Measurements from ENCODE around the gene NRP1. TPM values are rescaled to one million over a fixed set of nuclear protein-coding genes. Genes with fewer than 3 reads are reported as not detected.

NRP1 gene
- total and polyA plus RNA-seq, 2 of the 8 experiments (the other 6 are each of a cell fraction or from before 2014, with no cell fraction given): 1.2 to 2.1 TPM

DNA sequence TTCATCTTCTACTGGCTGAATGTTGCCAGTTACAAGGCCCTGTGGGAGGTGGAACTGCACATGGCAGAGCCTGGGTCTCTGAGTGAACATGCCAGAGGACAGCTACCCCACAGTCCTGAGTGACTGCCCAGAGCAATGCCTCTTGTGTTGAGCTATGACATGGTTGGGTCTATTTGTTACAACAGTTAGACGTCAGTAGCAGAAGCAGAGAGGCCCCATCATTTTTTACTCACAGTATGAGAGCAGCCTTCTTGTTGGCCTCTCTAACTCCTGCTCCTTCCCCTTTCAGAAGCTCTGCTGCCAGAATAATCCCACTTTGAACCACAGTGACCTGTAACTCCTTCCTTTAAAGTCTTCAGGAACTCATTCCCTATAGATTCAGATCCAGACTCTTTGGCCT, 30.8 kb upstream of the NRP1 start:
- Histone ChIP-seq H3K18ac (ENCODE audit: extremely low read depth, low read length) (no peak overlapping the region), H3K4me1 (replicated peaks in 1 of 4; ENCODE audit: control insufficient read depth in 3 of 4, insufficient read depth in 4 of 4, low read length in 3 of 4) (no peaks in the 10 kb centered on the region), H3K79me2 (ENCODE audit: control insufficient read depth in 1 of 2, insufficient read depth in 2 of 2, low read length in 2 of 2) (no peaks in the 10 kb centered on the region), H3K56ac (replicated peaks; ENCODE audit: insufficient read length, low read depth, low read length) (no peak overlapping the region), H3K36me3 (ENCODE audit: control insufficient read depth in 2 of 4, insufficient read depth in 4 of 4, low read length in 3 of 4) (no peaks in the 10 kb centered on the region), H2AFZ (ENCODE audit: low read length) (no peak overlapping the region), H3K79me1 (ENCODE audit: low read depth, low read length) (no peaks in the 10 kb centered on the region), H3K4me3 (ENCODE audit: extremely low read depth in 1 of 4, insufficient read depth in 2 of 4, low read depth in 3 of 4, low read length in 4 of 4) (no peak overlapping the region), H3K4ac (replicated peaks; ENCODE audit: insufficient read length, low read depth, low read length) (no peak overlapping the region), H4K20me1 (replicated peaks in 1 of 2; ENCODE audit: control insufficient read depth in 1 of 2, insufficient read depth in 2 of 2, low read length in 2 of 2) (no peaks in the 10 kb centered on the region), H3K4me2 (ENCODE audit: insufficient read depth in 1 of 2, low read depth in 2 of 2, low read length in 2 of 2) (no peak overlapping the region), H4K5ac (ENCODE audit: insufficient read length, low read depth, low read length) (no peak overlapping the region), H4K91ac (replicated peaks; ENCODE audit: insufficient read length, low read length) (no peak overlapping the region), H3K27me3 (replicated peaks in 1 of 4; ENCODE audit: control insufficient read depth in 3 of 4, extremely low read depth in 1 of 4, insufficient read depth in 3 of 4, low read length in 3 of 4) (no peaks in the 10 kb centered on the region), H3K23me2 (ENCODE audit: low read depth, low read length) (no peaks in the 10 kb centered on the region), H3K14ac (ENCODE audit: insufficient read length) (no peak overlapping the region), H4K8ac (ENCODE audit: extremely low read depth, insufficient read depth, low read length) (no peak overlapping the region), H3K9ac (replicated peaks in 1 of 4; ENCODE audit: extremely low read depth in 1 of 4, low read depth in 3 of 4, low read length in 3 of 4) (no peak overlapping the region), H2BK15ac (ENCODE audit: low read length) (no peak overlapping the region), H2BK12ac (ENCODE audit: low read depth, low read length) (no peak overlapping the region), H3K27ac (ENCODE audit: low read depth, low read length) (no peak overlapping the region), H2AK5ac (ENCODE audit: low read depth, low read length) (no peak overlapping the region), H2BK20ac (ENCODE audit: low read length) (no peak overlapping the region), H3K23ac (ENCODE audit: insufficient read length) (no peak overlapping the region), H2BK120ac (replicated peaks; ENCODE audit: low read depth, low read length) (no peak overlapping the region), H3K9me3 (ENCODE audit: insufficient read depth in 2 of 2, low read depth in 1 of 2, low read length in 1 of 2) (peaks cover 3% of the 10 kb centered on the region in 2 experiments; a peak in 2 of 4 replicates), H2BK5ac (ENCODE audit: low read depth, low read length) (no peak overlapping the region)
- FAIRE-seq (no peak), DNase-seq (ENCODE audit: low read depth in 1 of 2, low spot score in 2 of 2) (no peak)
- ChIA-PET CTCF (ENCODE audit: partially characterized antibody) (interaction anchor here (0.8 kb wide), 1 partner anchor 514 kb away, joined by 3 read pairs; no protein-coding TSS in a partner anchor), POLR2A (ENCODE audit: partially characterized antibody) (no interaction called here)
- WGBS, 2 experiments (ENCODE audit: extremely low coverage in 1 of 2, insufficient coverage in 1 of 2, insufficient read length in 1 of 2, insufficient replicate concordance in 2 of 2, low coverage in 1 of 2, low lambda C conversion rate in 2 of 2, missing lambda C conversion rate in 1 of 2): 92% methylated on average over 1 of the region's 1 CpG; no CpG with 5 or more reads in 1 of the 2 experiments
- TF ChIP-seq, protein P1, sequence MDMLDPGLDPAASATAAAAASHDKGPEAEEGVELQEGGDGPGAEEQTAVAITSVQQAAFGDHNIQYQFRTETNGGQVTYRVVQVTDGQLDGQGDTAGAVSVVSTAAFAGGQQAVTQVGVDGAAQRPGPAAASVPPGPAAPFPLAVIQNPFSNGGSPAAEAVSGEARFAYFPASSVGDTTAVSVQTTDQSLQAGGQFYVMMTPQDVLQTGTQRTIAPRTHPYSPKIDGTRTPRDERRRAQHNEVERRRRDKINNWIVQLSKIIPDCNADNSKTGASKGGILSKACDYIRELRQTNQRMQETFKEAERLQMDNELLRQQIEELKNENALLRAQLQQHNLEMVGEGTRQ (IDR thresholded peaks at IDR 0.05; ENCODE audit: low read length): no peak
- no peak for TF ChIP-seq RNF2 (IDR thresholded peaks at IDR 0.05; ENCODE audit: borderline replicate concordance, low read depth, low read length, missing control alignments, poor library complexity, severe bottlenecking)
- TF ChIP-seq CBX5 (IDR thresholded peaks at IDR 0.05; ENCODE audit: low read depth, low read length): no peak
- no peak for TF ChIP-seq BRCA1 (IDR thresholded peaks at IDR 0.05; ENCODE audit: low read depth, low read length)
- no peak for TF ChIP-seq SAP30 (IDR thresholded peaks at IDR 0.05; ENCODE audit: insufficient read depth, insufficient replicate concordance, low read length)
- no peak for TF ChIP-seq NRF1 (IDR thresholded peaks at IDR 0.05; ENCODE audit: low read depth, low read length)
- TF ChIP-seq SP1 (IDR thresholded peaks at IDR 0.05; ENCODE audit: low read depth, low read length): no peak
- TF ChIP-seq CREB1 (IDR thresholded peaks at IDR 0.05): no peak
- TF ChIP-seq GABPA (IDR thresholded peaks at IDR 0.05; ENCODE audit: borderline replicate concordance, insufficient read depth, low read length): no peak
- no peak for TF ChIP-seq BCL11A (IDR thresholded peaks at IDR 0.05; ENCODE audit: low read depth in 2 of 2, low read length in 2 of 2)
- no peak for TF ChIP-seq TEAD4 (IDR thresholded peaks at IDR 0.05; ENCODE audit: low read depth, low read length)
- TF ChIP-seq MAFK (IDR thresholded peaks at IDR 0.05; ENCODE audit: low read depth, low read length): no peak
- TF ChIP-seq PHF8 (conservative IDR thresholded peaks at IDR 0.05; ENCODE audit: low read depth, low read length): no peak
- no peak for TF ChIP-seq POU5F1 (IDR thresholded peaks at IDR 0.05; ENCODE audit: low read depth, low read length)
